H1 (cell line): ENCODE measurements around the gene TCF4. TPM values are rescaled to one million over a fixed set of nuclear protein-coding genes. Genes with fewer than 3 reads are reported as not detected.

Source experiments
- CTCF ChIA-PET: fragments of 300-600 bp; sonication (Branson Sonifier 250); formaldehyde crosslinking; loops from one replicate; lab custom pipeline; 2021; ENCODE audit not compliant: partially characterized antibody; lab: Charles Lee
- POLR2A ChIA-PET: fragments of 300-600 bp; sonication (Branson Sonifier 250); formaldehyde crosslinking; loops from one replicate; lab custom pipeline; 2021; ENCODE audit warnings: inconsistent platforms; ENCODE audit not compliant: partially characterized antibody; lab: Charles Lee
- DNase-seq, 2 experiments: peaks; one replicate each; pipeline versions ENCODE4 v3.0.0 to v3.0.0-alpha.2; 2010 to 2022; ENCODE audit warnings: low spot score in 2 of 2, low read depth in 1 of 2, mixed read lengths in 1 of 2
- FAIRE-seq: peaks from 2 replicates; lab custom pipeline; 2011; peaks lifted over from hg19 to GRCh38; lab: Jason Lieb, UNC
- H2AFZ ChIP-seq: 2 replicates; pipeline ENCODE4 v1.8.1; 2012; ENCODE audit warnings: low read length, inconsistent platforms
- H2AK5ac ChIP-seq: 2 replicates; pipeline ENCODE4 v1.6.1; 2013; ENCODE audit warnings: low read depth, low read length
- H2BK120ac ChIP-seq: replicated peaks from 2 replicates; pipeline ENCODE3; 2013; ENCODE audit warnings: low read depth, low read length, inconsistent platforms
- H2BK12ac ChIP-seq: 2 replicates; pipeline ENCODE4 v1.6.1; 2013; ENCODE audit warnings: low read depth, low read length
- H2BK15ac ChIP-seq: 2 replicates; pipeline ENCODE4 v1.6.1; 2013; ENCODE audit warnings: low read length
- H2BK20ac ChIP-seq: 2 replicates; pipeline ENCODE4 v1.6.1; 2013; ENCODE audit warnings: low read length
- H2BK5ac ChIP-seq: 2 replicates; pipeline ENCODE4 v1.6.1; 2013; ENCODE audit warnings: low read depth, low read length
- H3K14ac ChIP-seq: 2 replicates; pipeline ENCODE4 v1.6.1; 2013; ENCODE audit warnings: inconsistent platforms; ENCODE audit not compliant: insufficient read length
- H3K18ac ChIP-seq: 2 replicates; pipeline ENCODE4 v1.6.1; 2013; ENCODE audit warnings: low read length; ENCODE audit errors: extremely low read depth
- H3K23ac ChIP-seq: 2 replicates; pipeline ENCODE4 v1.6.1; 2013; ENCODE audit warnings: inconsistent platforms; ENCODE audit not compliant: insufficient read length
- H3K23me2 ChIP-seq: 2 replicates; pipeline ENCODE4 v1.6.1; 2013; ENCODE audit warnings: low read depth, low read length
- H3K27ac ChIP-seq: 2 replicates; pipeline ENCODE4 v1.6.1; 2011; ENCODE audit warnings: low read depth, low read length, inconsistent platforms
- H3K27me3 ChIP-seq, 4 experiments: replicated peaks in 1 of 4; 1 replicate in 1 of 4; 2 replicates in 3 of 4; pipeline versions ENCODE4 v1.6.1 to v1.8.1; 2011 to 2013; ENCODE audit warnings: low read length in 3 of 4, mild to moderate bottlenecking in 3 of 4, inconsistent platforms in 2 of 4, mixed read lengths in 2 of 4, moderate library complexity in 1 of 4; ENCODE audit not compliant: control insufficient read depth in 3 of 4, insufficient read depth in 3 of 4; ENCODE audit errors: extremely low read depth in 1 of 4
- H3K36me3 ChIP-seq, 4 experiments: 2 replicates each; pipeline versions ENCODE4 v1.6.1 to v1.8.1; 2011 to 2013; ENCODE audit warnings: mild to moderate bottlenecking in 4 of 4, low read length in 3 of 4, moderate library complexity in 2 of 4, control low read depth in 1 of 4, inconsistent platforms in 1 of 4; ENCODE audit not compliant: insufficient read depth in 4 of 4, control insufficient read depth in 2 of 4
- H3K4ac ChIP-seq: replicated peaks from 2 replicates; pipeline ENCODE3; 2013; ENCODE audit warnings: low read length, low read depth, mixed read lengths, inconsistent platforms; ENCODE audit not compliant: insufficient read length
- H3K4me1 ChIP-seq, 4 experiments: replicated peaks in 1 of 4; 1 replicate in 1 of 4; 2 replicates in 3 of 4; pipeline versions ENCODE4 v1.6.1 to v1.8.1; 2011 to 2013; ENCODE audit warnings: low read length in 3 of 4, inconsistent platforms in 2 of 4, mixed read lengths in 1 of 4; ENCODE audit not compliant: insufficient read depth in 4 of 4, control insufficient read depth in 3 of 4
- H3K4me2 ChIP-seq, 2 experiments: 2 replicates each; pipeline versions ENCODE4 v1.6.1 to v1.8.1; 2011 to 2013; ENCODE audit warnings: low read depth in 2 of 2, low read length in 2 of 2, control low read depth in 1 of 2, inconsistent platforms in 1 of 2, mild to moderate bottlenecking in 1 of 2; ENCODE audit not compliant: insufficient read depth in 1 of 2
- H3K4me3 ChIP-seq, 4 experiments: fragments of 200-600, 300-600 bp in 1 of 4; sonication (generic), shearing (Covaris generic), sonication (Bioruptor Twin) in 1 of 4; 2 replicates each; pipeline versions ENCODE4 v1.5.1 to v1.8.1; 2011 to 2016; ENCODE audit warnings: low read length in 4 of 4, low read depth in 3 of 4, control low read depth in 2 of 4, inconsistent platforms in 2 of 4, mild to moderate bottlenecking in 2 of 4, mixed read lengths in 1 of 4, moderate library complexity in 1 of 4; ENCODE audit not compliant: insufficient read depth in 2 of 4; ENCODE audit errors: extremely low read depth in 1 of 4
- H3K56ac ChIP-seq: replicated peaks from 2 replicates; pipeline ENCODE3; 2013; ENCODE audit warnings: low read depth, mild to moderate bottlenecking, mixed read lengths, low read length, inconsistent platforms; ENCODE audit not compliant: insufficient read length
- H3K79me1 ChIP-seq: 2 replicates; pipeline ENCODE4 v1.6.1; 2013; ENCODE audit warnings: low read depth, low read length, control low read depth
- H3K79me2 ChIP-seq, 2 experiments: 2 replicates each; pipeline versions ENCODE4 v1.6.1 to v1.8.1; 2012 to 2013; ENCODE audit warnings: low read length in 2 of 2, mild to moderate bottlenecking in 2 of 2, inconsistent platforms in 1 of 2; ENCODE audit not compliant: insufficient read depth in 2 of 2, control insufficient read depth in 1 of 2
- H3K9ac ChIP-seq, 4 experiments: replicated peaks in 1 of 4; 1 replicate in 1 of 4; 2 replicates in 3 of 4; pipeline versions ENCODE4 v1.6.1 to v1.8.1; 2011 to 2013; ENCODE audit warnings: low read depth in 3 of 4, low read length in 3 of 4, control low read depth in 2 of 4, mild to moderate bottlenecking in 2 of 4, moderate library complexity in 2 of 4, inconsistent platforms in 1 of 4; ENCODE audit errors: extremely low read depth in 1 of 4
- H3K9me3 ChIP-seq, 2 experiments: 2 replicates each; pipeline versions ENCODE4 v1.6.1 to v1.8.1; 2012 to 2013; ENCODE audit warnings: mild to moderate bottlenecking in 2 of 2, moderate library complexity in 2 of 2, control low read depth in 1 of 2, inconsistent platforms in 1 of 2, low read depth in 1 of 2, low read length in 1 of 2, mixed read lengths in 1 of 2; ENCODE audit not compliant: insufficient read depth in 2 of 2
- H4K20me1 ChIP-seq, 2 experiments: replicated peaks in 1 of 2; 2 replicates each; pipeline versions ENCODE3 to v1.8.1; 2011 to 2013; ENCODE audit warnings: inconsistent platforms in 2 of 2, low read length in 2 of 2, mild to moderate bottlenecking in 1 of 2; ENCODE audit not compliant: insufficient read depth in 2 of 2, control insufficient read depth in 1 of 2
- H4K5ac ChIP-seq: 2 replicates; pipeline ENCODE4 v1.6.1; 2013; ENCODE audit warnings: low read length, low read depth, mixed read lengths, inconsistent platforms; ENCODE audit not compliant: insufficient read length
- H4K8ac ChIP-seq: 2 replicates; pipeline ENCODE4 v1.8.0; 2013; ENCODE audit warnings: mild to moderate bottlenecking, moderate library complexity, low read length, inconsistent platforms; ENCODE audit not compliant: insufficient read depth; ENCODE audit errors: extremely low read depth
- H4K91ac ChIP-seq: replicated peaks from 2 replicates; pipeline ENCODE3; 2013; ENCODE audit warnings: low read length, mixed read lengths, inconsistent platforms; ENCODE audit not compliant: insufficient read length
- BRCA1 ChIP-seq: IDR thresholded peaks from 2 replicates; pipeline ENCODE4 v1.6.1; 2012; ENCODE audit warnings: low read depth, low read length, improper control_type of control experiment
- CEBPB ChIP-seq: IDR thresholded peaks from 2 replicates; pipeline ENCODE4 v1.6.1; 2012; ENCODE audit warnings: low read depth, low read length
- HDAC2 ChIP-seq, 2 experiments: fragments of 300-600 bp in 1 of 2; sonication (generic) in 1 of 2; IDR thresholded peaks; 2 replicates each; pipeline ENCODE4 v1.6.1; 2011 to 2012; ENCODE audit warnings: low read depth in 2 of 2, low read length in 2 of 2, mild to moderate bottlenecking in 2 of 2, moderate library complexity in 2 of 2, borderline replicate concordance in 1 of 2, inconsistent platforms in 1 of 2
- JUND ChIP-seq: IDR thresholded peaks from 2 replicates; pipeline ENCODE4 v1.6.1; 2011; ENCODE audit warnings: mild to moderate bottlenecking, improper control_type of control experiment, low read length
- RAD21 ChIP-seq, 2 experiments: IDR thresholded peaks in 1 of 2; conservative IDR thresholded peaks in 1 of 2; 2 replicates each; pipeline ENCODE4 v1.6.1; 2011; ENCODE audit warnings: low read depth in 2 of 2, low read length in 2 of 2, improper control_type of control experiment in 1 of 2, inconsistent platforms in 1 of 2, mild to moderate bottlenecking in 1 of 2, moderate library complexity in 1 of 2
- SIN3A ChIP-seq, 2 experiments: IDR thresholded peaks in 1 of 2; conservative IDR thresholded peaks in 1 of 2; 2 replicates each; pipeline ENCODE4 v1.6.1; 2011 to 2012; ENCODE audit warnings: low read length in 2 of 2, improper control_type of control experiment in 1 of 2, low read depth in 1 of 2, mild to moderate bottlenecking in 1 of 2
- YY1 ChIP-seq: IDR thresholded peaks from 2 replicates; pipeline ENCODE4 v1.6.1; 2011; ENCODE audit warnings: low read depth, mild to moderate bottlenecking, low read length
- WGBS, 2 experiments: shearing (Covaris generic) in 1 of 2; methylation state at CpG; one replicate each; pipeline versions ENCODE4 v1.1.6 to v1.1.7; 2013 to 2015; ENCODE audit warnings: low lambda C conversion rate in 2 of 2, mixed read lengths in 2 of 2, inconsistent platforms in 1 of 2, low coverage in 1 of 2, missing lambda C conversion rate in 1 of 2; ENCODE audit not compliant: insufficient replicate concordance in 2 of 2, insufficient coverage in 1 of 2, insufficient read length in 1 of 2; ENCODE audit errors: extremely low coverage in 1 of 2, missing lambda C conversion rate in 1 of 2; 5-methylcytosine and 5-hydroxymethylcytosine counted together
- polyA plus RNA-seq, 7 experiments: library from polyadenylated mRNA; depleted of rRNA in 3 of 7; stranded (reverse) in 5 of 7; unstranded in 2 of 7; fragments of >200 nt in 5 of 7; fragments of 200-250 nt in 2 of 7; gene quantifications; 1 replicate in 5 of 7; 2 replicates in 1 of 7; 4 replicates in 1 of 7; pipeline versions ENCODE4 v1.2.1 to v1.2.3, GENCODE V29; 2011 to 2013; ENCODE audit warnings: missing spikeins in 2 of 7, mixed read lengths in 2 of 7
- total RNA-seq: library from RNA; stranded (reverse); fragmentation: NEBNext Ultra II Directional; extraction: Animal tissue kit (Norgen Biotek cat#: 25700); gene quantifications from 2 replicates; pipeline ENCODE4 v1.2.1, GENCODE V29; 2021

The TCF4 gene
- total and polyA plus RNA-seq, 2 of the 8 experiments (the other 6 are each of a cell fraction or from before 2014, with no cell fraction given), result 59.3 to 118 TPM

GRCh38 chr18:55607773-55608172 is 19.8 kb upstream of the TCF4 start:
- no peak overlapping the region for H3K14ac ChIP-seq
- no peak overlapping the region for H3K23ac ChIP-seq
- H4K5ac ChIP-seq, result no peak overlapping the region
- H3K4me2 ChIP-seq, result no peak overlapping the region
- no peak overlapping the region for H3K4me3 ChIP-seq
- no peak overlapping the region for H3K9ac ChIP-seq
- H3K79me2 ChIP-seq, result no peaks in the 10 kb centered on the region
- H3K79me1 ChIP-seq, result no peaks in the 10 kb centered on the region
- H4K8ac ChIP-seq, result no peak overlapping the region
- TF ChIP-seq CEBPB, result no peak
- TF ChIP-seq BRCA1, result no peak
- no peak for TF ChIP-seq YY1
- no peak for TF ChIP-seq RAD21 (IDR thresholded peaks at IDR 0.05 in 1 of 2, conservative IDR thresholded peaks at IDR 0.05 in 1 of 2; ENCODE audit: low read depth in 2 of 2, low read length in 2 of 2)
- no peak for TF ChIP-seq HDAC2 (IDR thresholded peaks at IDR 0.05; ENCODE audit: borderline replicate concordance in 1 of 2, low read depth in 2 of 2, low read length in 2 of 2)
- TF ChIP-seq SIN3A (conservative IDR thresholded peaks at IDR 0.05 in 1 of 2, IDR thresholded peaks at IDR 0.05 in 1 of 2; ENCODE audit: low read depth in 1 of 2, low read length in 2 of 2), result no peak
- TF ChIP-seq JUND, result no peak
- H4K91ac ChIP-seq, result no peak overlapping the region
- no peak overlapping the region for H3K18ac ChIP-seq
- H3K36me3 ChIP-seq, result no peaks in the 10 kb centered on the region
- H3K56ac ChIP-seq, result no peak overlapping the region
- H2BK15ac ChIP-seq, result no peak overlapping the region
- H3K4ac ChIP-seq, result no peak overlapping the region
- no peak overlapping the region for H2AFZ ChIP-seq
- H2BK120ac ChIP-seq, result no peak overlapping the region
- DNase-seq, result no peak
- ChIA-PET POLR2A (no interaction called here), CTCF (interaction anchor here (0.7 kb wide), 1 partner anchor 136 kb away, joined by 3 read pairs; no protein-coding TSS in a partner anchor)
- WGBS, 2 experiments, result 89% methylated on average over 2 of the region's 2 CpGs; no CpG with 5 or more reads in 1 of the 2 experiments
- H2BK20ac ChIP-seq, result no peak overlapping the region
- no peaks in the 10 kb centered on the region for H3K9me3 ChIP-seq
- H3K4me1 ChIP-seq, result no peaks in the 10 kb centered on the region
- no peak for FAIRE-seq
- H2AK5ac ChIP-seq, result no peak overlapping the region
- H3K27ac ChIP-seq, result no peak overlapping the region
- no peaks in the 10 kb centered on the region for H3K23me2 ChIP-seq
- no peaks in the 10 kb centered on the region for H3K27me3 ChIP-seq
- no peak overlapping the region for H2BK5ac ChIP-seq
- no peaks in the 10 kb centered on the region for H4K20me1 ChIP-seq
- no peak overlapping the region for H2BK12ac ChIP-seq
